Motor neuron (in vitro differentiated cells): ENCODE measurements around the gene APBB2. TPM values are rescaled to one million over a fixed set of nuclear protein-coding genes. Genes with fewer than 3 reads are reported as not detected.
"Not testable (repeated sequence)": the region's sequence is repeated elsewhere in the genome, so short reads cannot be mapped to it uniquely, and the experiment has no call there.

ENCODE experiments used
- ATAC-seq, 8 experiments: fragments of 200-7000 bp; cut with Tn5 transposase; replicated peaks in 6 of 8; 2 replicates each; pipeline ENCODE4 v1.8.0; 2021; ENCODE audit warnings: mild to moderate bottlenecking in 8 of 8, moderate library complexity in 8 of 8
- H3K27ac ChIP-seq, 2 donors: fragments of 250-450 bp; sonication (Bioruptor Pico); 2 replicates each; pipeline ENCODE4 v1.9.0; 2021; ENCODE audit warnings: antibody characterized with exemption in 2 of 2, mild to moderate bottlenecking in 2 of 2, moderate library complexity in 1 of 2
- H3K4me1 ChIP-seq, 2 donors: fragments of 250-450 bp; sonication (Bioruptor Pico); replicated peaks in 1 of 2; 2 replicates each; pipeline ENCODE4 v1.6.1; 2021; ENCODE audit warnings: antibody characterized with exemption in 2 of 2, mild to moderate bottlenecking in 2 of 2, moderate library complexity in 1 of 2
- H3K4me3 ChIP-seq, 5 donors: fragments of 250-450 bp; sonication (Bioruptor Pico); 2 replicates each; pipeline ENCODE4 v1.9.0; 2021; ENCODE audit warnings: antibody characterized with exemption in 5 of 5, mild to moderate bottlenecking in 5 of 5, moderate library complexity in 4 of 5
- WGBS, 10 experiments: fragments of 450-650 bp; shearing (Covaris generic); methylation state at CpG; one replicate each; pipeline ENCODE4 v1.0.0; 2022; 5-methylcytosine and 5-hydroxymethylcytosine counted together
- in situ Hi-C, 9 experiments: fragments of 400-800 bp; cut with MboI; loops; one replicate each; pipeline ENCODE4 v1.15.0; 2021; ENCODE audit warnings: low sequenced_read_pairs in 9 of 9, low pct_unique_long_range_greater_than_20kb in 2 of 9; ENCODE audit not compliant: unreplicated experiment in 9 of 9
- total RNA-seq, 8 experiments: library from RNA; unstranded; fragments of 300-600 nt; gene quantifications; 2 replicates each; pipeline versions ENCODE4 v1.2.3 to v1.2.4, GENCODE V29; 2022

The APBB2 gene
- total RNA-seq, 8 experiments from 2014 or later = 32.2 to 68.9 (median 52.0) TPM

DNA sequence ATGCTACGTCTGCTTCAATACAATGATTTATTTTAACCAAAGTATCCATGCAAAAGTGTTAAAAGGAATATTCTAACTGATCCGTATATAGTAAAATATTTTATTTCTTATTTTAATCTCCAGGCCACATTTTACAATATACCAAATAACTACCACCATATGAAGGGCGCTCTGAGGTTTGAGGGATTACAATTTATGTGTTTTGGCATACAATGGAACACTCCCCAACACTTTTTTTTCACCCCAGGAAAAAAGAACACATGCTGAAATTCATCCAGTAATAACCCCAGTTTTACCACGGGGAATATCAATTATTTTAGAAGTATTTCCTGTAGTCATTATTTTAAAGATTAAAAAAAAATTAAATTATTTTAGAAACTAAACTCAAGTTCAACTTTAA, 65.4 kb downstream of the APBB2 start:
- no peak overlapping the region for H3K27ac ChIP-seq
- ATAC-seq = no peak
- no peak overlapping the region for H3K4me3 ChIP-seq
- peaks cover 8% of the 10 kb centered on the region in 2 donors for H3K4me1 ChIP-seq
- 0 to 100% (median 93%) methylated on average over 1 to 4 of the region's 4 CpGs; no CpG with 5 or more reads in 1 of the 10 experiments for WGBS, 10 experiments
- in situ Hi-C loops = no loop called here

GRCh38 chr4:41148292-41148691, 66.0 kb downstream of the APBB2 start:
- H3K4me3 ChIP-seq = no peak overlapping the region
- in situ Hi-C loops = no loop called here
- H3K4me1 ChIP-seq = peaks cover 8% of the 10 kb centered on the region in 2 donors
- no peak for ATAC-seq
- WGBS, 10 experiments = 75 to 100% (median 93%) methylated on average over 2 to 4 of the region's 4 CpGs; no CpG with 5 or more reads in 2 of the 10 experiments
- no peak overlapping the region for H3K27ac ChIP-seq

DNA sequence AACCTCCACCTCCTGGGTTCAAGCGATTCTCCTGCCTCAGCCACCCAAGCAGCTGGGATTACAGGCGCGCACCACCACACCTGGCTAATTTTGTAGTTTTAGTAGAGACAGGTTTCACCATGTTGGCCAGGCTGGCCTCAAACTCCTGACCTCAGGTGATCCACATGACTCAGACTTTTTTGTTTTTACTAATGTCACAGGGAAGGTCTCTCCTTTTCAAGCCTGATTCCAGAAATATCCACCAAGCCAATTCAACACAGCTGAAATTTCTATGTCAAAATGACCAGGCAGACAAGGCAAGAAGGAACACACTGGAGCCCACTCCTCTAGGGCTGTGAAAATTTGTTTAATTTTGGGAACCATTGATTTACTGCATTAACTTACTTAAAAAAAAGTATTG, 66.8 kb downstream of the APBB2 start:
- H3K4me1 ChIP-seq, in situ Hi-C loops, ATAC-seq, H3K4me3 ChIP-seq, H3K27ac ChIP-seq: not testable (repeated sequence)
- WGBS, 10 experiments = 60 to 100% (median 100%) methylated on average over 1 to 3 of the region's 3 CpGs; no CpG with 5 or more reads in 2 of the 10 experiments

GRCh38 chr4:41146716-41147506, 67.4 kb downstream of the APBB2 start:
- ATAC-seq = peak; percentile 22 to 98 (median 96)
- H3K4me1 ChIP-seq = peaks cover 8% of the 10 kb centered on the region in 2 donors
- peak overlapping the region; percentile 36 to 57 for H3K27ac ChIP-seq
- H3K4me3 ChIP-seq = peak overlapping the region in 4 of 5 donors; percentile 7 to 18 (median 14)
- in situ Hi-C loops = no loop called here
- WGBS, 10 experiments = 3 to 71% (median 12%) methylated on average over 1 to 14 of the region's 14 CpGs

DNA sequence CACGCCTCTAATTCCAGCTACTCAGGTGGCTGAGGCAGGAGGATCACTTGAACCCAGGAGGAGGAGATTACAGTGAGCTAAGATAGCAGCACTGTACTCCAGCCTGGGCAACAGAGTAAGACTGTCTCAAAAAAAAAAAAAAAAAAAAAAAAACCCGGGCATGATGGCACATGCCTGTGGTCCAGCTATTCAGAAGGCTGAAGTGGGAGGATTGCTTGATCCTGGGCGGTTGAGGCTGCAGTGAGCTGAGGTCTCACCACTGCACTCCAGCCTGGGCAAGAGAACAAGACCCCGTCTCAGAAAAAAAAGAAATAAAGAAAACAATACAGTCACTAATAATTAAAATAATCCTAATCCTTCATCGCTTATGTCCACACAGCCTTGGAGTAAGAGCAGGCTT, 68.1 kb downstream of the APBB2 start:
- WGBS, 10 experiments = 42 to 100% (median 69%) methylated on average over 1 to 5 of the region's 5 CpGs; no CpG with 5 or more reads in 1 of the 10 experiments
- in situ Hi-C loops = no loop called here
- peak in 5 of 8 experiments; percentile 2 to 43 (median 29) for ATAC-seq
- Histone ChIP-seq H3K4me1 (peaks cover 8% of the 10 kb centered on the region in 2 donors), H3K27ac (peak overlapping the region in 1 of 2 donors; percentile 36), H3K4me3 (peak overlapping the region in 1 of 5 donors; percentile 12)

- no peak overlapping the region for H3K27ac ChIP-seq
- ATAC-seq = no peak
- H3K4me3 ChIP-seq = no peak overlapping the region
- WGBS, 10 experiments = 57 to 83% (median 77%) methylated on average over 1 to 3 of the region's 3 CpGs; no CpG with 5 or more reads in 4 of the 10 experiments
- in situ Hi-C loops = no loop called here
- peaks cover 8% of the 10 kb centered on the region in 2 donors for H3K4me1 ChIP-seq
Observed at GRCh38 chr4:41145571-41146078, 68.7 kb downstream of the APBB2 start.

DNA sequence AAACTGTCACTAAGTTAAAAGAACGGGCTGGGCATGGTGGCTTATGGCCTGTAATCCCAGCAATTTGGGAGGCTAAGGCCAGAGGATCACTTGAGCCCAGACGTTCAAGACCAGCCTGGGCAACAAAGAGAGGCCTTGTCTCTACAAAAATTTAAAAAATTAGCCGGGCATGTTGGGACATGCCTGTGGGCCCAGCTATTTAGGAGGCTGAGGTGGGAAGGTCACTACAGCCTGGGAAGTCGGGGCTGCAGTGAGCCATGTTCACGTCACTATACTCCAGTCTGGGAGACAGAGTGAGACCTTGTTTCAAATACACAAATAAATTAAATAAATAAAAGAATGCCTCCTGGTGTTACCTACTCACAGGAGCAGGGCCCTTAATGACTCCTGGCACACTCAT, 69.5 kb downstream of the APBB2 start:
- Histone ChIP-seq H3K4me1 (peaks cover 8% of the 10 kb centered on the region in 2 donors), H3K27ac (no peak overlapping the region), H3K4me3 (no peak overlapping the region)
- no peak for ATAC-seq
- 32 to 80% (median 56%) methylated on average over 1 to 5 of the region's 5 CpGs; no CpG with 5 or more reads in 2 of the 10 experiments for WGBS, 10 experiments
- in situ Hi-C loops = no loop called here

DNA sequence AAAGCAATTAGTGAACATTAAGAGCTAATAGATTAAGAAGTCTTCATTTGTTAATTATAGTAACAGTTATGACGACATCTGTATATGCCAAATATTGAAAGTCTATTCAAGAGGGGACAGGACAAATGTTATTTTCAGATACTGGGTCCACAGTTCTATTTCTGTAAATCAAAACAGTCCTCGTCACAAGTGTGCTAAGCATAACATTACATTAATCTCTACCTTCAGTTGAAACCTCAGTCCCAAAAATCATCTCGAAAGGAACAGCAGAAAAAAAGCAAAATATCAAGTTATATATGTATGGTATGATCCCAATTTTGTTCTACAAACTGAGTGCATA, 70.3 kb downstream of the APBB2 start:
- no peak for ATAC-seq
- H3K4me1 ChIP-seq = peaks cover 8% of the 10 kb centered on the region in 2 donors
- 11 to 97% (median 65%) methylated on average over 3 of the region's 3 CpGs; no CpG with 5 or more reads in 2 of the 10 experiments for WGBS, 10 experiments
- in situ Hi-C loops = no loop called here
- no peak overlapping the region for H3K4me3 ChIP-seq
- H3K27ac ChIP-seq = no peak overlapping the region

GRCh38 chr4:41143311-41144039, 70.9 kb downstream of the APBB2 start:
- Histone ChIP-seq H3K4me3 (no peak overlapping the region), H3K4me1 (peaks cover 8% of the 10 kb centered on the region in 2 donors), H3K27ac (no peak overlapping the region)
- ATAC-seq = peak in 3 of 8 experiments; percentile 69 to 93 (median 73)
- in situ Hi-C loops = no loop called here
- 0 to 100% (median 79%) methylated on average over 1 to 6 of the region's 6 CpGs for WGBS, 10 experiments

- in situ Hi-C loops = no loop called here
- peak in 1 of 8 experiments; percentile 2 for ATAC-seq
- Histone ChIP-seq H3K4me3 (no peak overlapping the region), H3K27ac (no peak overlapping the region), H3K4me1 (peaks cover 8% of the 10 kb centered on the region in 2 donors)
- 25 to 100% (median 85%) methylated on average over 1 to 10 of the region's 10 CpGs; no CpG with 5 or more reads in 1 of the 10 experiments for WGBS, 10 experiments
Observed at GRCh38 chr4:41142376-41143310, 71.7 kb downstream of the APBB2 start.

DNA sequence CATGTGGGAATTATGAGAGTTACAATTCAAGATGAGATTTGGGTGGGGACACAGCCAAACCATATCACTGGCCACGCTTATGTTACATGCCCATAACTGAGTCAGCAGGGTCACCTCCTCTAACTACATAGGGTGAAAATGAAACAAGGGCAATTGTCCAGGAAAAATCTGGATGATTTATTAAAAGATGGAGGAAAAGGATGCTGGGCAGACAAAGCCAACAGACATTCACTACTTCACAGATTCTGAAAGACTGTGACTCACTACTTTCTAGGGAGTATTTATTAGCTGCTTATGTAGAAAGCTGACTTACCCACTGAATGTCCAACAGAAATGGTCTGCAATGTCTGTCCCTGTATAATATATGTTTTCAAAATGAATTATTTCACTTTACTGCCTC, 72.4 kb downstream of the APBB2 start:
- Histone ChIP-seq H3K4me3 (no peak overlapping the region), H3K27ac (no peak overlapping the region), H3K4me1 (peaks cover 5% of the 10 kb centered on the region in 2 donors)
- in situ Hi-C loops = no loop called here
- peak in 3 of 8 experiments; percentile 11 to 63 (median 48) for ATAC-seq
- 14 to 63% methylated on average over 1 of the region's 1 CpG; no CpG with 5 or more reads in 8 of the 10 experiments for WGBS, 10 experiments

DNA sequence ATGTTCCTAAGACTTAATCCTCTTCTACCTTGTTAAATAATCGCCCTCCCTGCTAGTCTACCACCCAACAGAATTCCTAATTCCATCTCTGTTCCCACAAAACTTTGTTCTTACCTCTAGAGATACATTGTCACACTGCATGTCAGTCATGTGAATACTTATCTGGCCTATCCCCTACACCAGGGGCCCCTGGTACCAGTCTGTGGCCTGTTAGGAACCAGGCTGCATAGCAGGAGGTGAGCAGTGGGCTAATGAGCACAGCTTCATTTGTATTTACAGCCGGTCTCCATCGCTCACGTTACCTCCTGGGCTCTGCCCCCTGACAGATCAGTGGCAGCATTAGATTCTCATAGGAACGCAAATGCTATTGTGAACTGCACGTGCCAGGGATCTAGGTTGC, 73.9 kb downstream of the APBB2 start:
- no peak overlapping the region for H3K4me3 ChIP-seq
- ATAC-seq = peak in 1 of 8 experiments; percentile 41
- in situ Hi-C loops = no loop called here
- H3K27ac ChIP-seq = no peak overlapping the region
- H3K4me1 ChIP-seq = no peaks in the 10 kb centered on the region
- WGBS, 10 experiments = 70 to 100% (median 86%) methylated on average over 1 to 4 of the region's 6 CpGs; no CpG with 5 or more reads in 1 of the 10 experiments
